HG03469 (cell line): ENCODE results near the gene UBTD1.
"Not testable (repeated sequence)": the region's sequence is repeated elsewhere in the genome, so short reads cannot be mapped to it uniquely, and the experiment has no call there.

Source experiments
- ATAC-seq: cut with Tn5 transposase; IDR thresholded peaks from one replicate; pipeline ENCODE4 v1.9.1; 2021; ENCODE audit warnings: mild to moderate bottlenecking, moderate library complexity, moderate number of reproducible peaks; ENCODE audit not compliant: unreplicated experiment

UBTD1 gene

GRCh38 chr10:97512993-97513392 lies 14.3 kb downstream of the UBTD1 start:
- no peak for ATAC-seq

GRCh38 chr10:97514344-97514743 lies 15.6 kb downstream of the UBTD1 start:
- ATAC-seq = no peak

- ATAC-seq = no peak
Observed at GRCh38 chr10:97515271-97515978, 16.7 kb downstream of the UBTD1 start.

GRCh38 chr10:97517096-97517750 lies 18.5 kb downstream of the UBTD1 start:
- ATAC-seq = no peak

GRCh38 chr10:97517778-97518300 lies 19.1 kb downstream of the UBTD1 start:
- ATAC-seq = no peak

- no peak for ATAC-seq
Observed at GRCh38 chr10:97518301-97519043, 19.7 kb downstream of the UBTD1 start.

- ATAC-seq = no peak
Observed at GRCh38 chr10:97519342-97519741, 20.6 kb downstream of the UBTD1 start.

GRCh38 chr10:97520520-97520919 lies 21.8 kb downstream of the UBTD1 start:
- ATAC-seq = no peak

- ATAC-seq = no peak
Observed at GRCh38 chr10:97520978-97521761, 22.4 kb downstream of the UBTD1 start.

GRCh38 chr10:97522071-97522470 lies 23.3 kb downstream of the UBTD1 start:
- no peak for ATAC-seq

GRCh38 chr10:97522937-97523336 lies 24.2 kb downstream of the UBTD1 start:
- no peak for ATAC-seq

- ATAC-seq = no peak
Observed at GRCh38 chr10:97525086-97525485, 26.4 kb downstream of the UBTD1 start.

- ATAC-seq = no peak
Observed at GRCh38 chr10:97525683-97526110, 27.0 kb downstream of the UBTD1 start.

GRCh38 chr10:97528876-97529275 lies 30.2 kb downstream of the UBTD1 start:
- ATAC-seq = not testable (repeated sequence)

- no peak for ATAC-seq
Observed at GRCh38 chr10:97529685-97530465, 31.2 kb downstream of the UBTD1 start.

GRCh38 chr10:97531401-97531986 lies 32.8 kb downstream of the UBTD1 start:
- ATAC-seq = no peak

GRCh38 chr10:97532935-97533671 lies 34.4 kb downstream of the UBTD1 start:
- no peak for ATAC-seq

GRCh38 chr10:97533888-97534287 lies 35.2 kb downstream of the UBTD1 start:
- ATAC-seq = no peak
